Activated CD4-positive, CD25-positive, alpha-beta regulatory T cell treated with anti-CD3 and anti-CD28 coated beads, Interleukin-2, amount 50 U/mL, for 16 hours (primary cell): Measurements from ENCODE around the gene C4B.
"Not testable (repeated sequence)": the region's sequence is repeated elsewhere in the genome, so short reads cannot be mapped to it uniquely, and the experiment has no call there.

Experiments
- DNase-seq: peaks from one replicate; pipeline ENCODE4 v3.0.0-alpha.2; 2020; ENCODE audit warnings: low read depth, low spot score

Gene C4B

GRCh38 chr6:32050562-32050961 is 36.0 kb downstream of the C4B start:
- no peak for DNase-seq

- not testable (repeated sequence) for DNase-seq
Observed at GRCh38 chr6:32052626-32053025, 38.0 kb downstream of the C4B start.

GRCh38 chr6:32053314-32053713 is 38.7 kb downstream of the C4B start:
- DNase-seq: not testable (repeated sequence)

GRCh38 chr6:32055756-32056155 is 41.2 kb downstream of the C4B start:
- DNase-seq: not testable (repeated sequence)

- DNase-seq: no peak
Observed at GRCh38 chr6:32056254-32056653, 41.7 kb downstream of the C4B start.

GRCh38 chr6:32057966-32058365 is 43.4 kb downstream of the C4B start:
- no peak for DNase-seq

- DNase-seq: no peak
Observed at GRCh38 chr6:32058511-32058963, 43.9 kb downstream of the C4B start.

- DNase-seq: no peak
Observed at GRCh38 chr6:32060966-32061655, 46.5 kb downstream of the C4B start.

- no peak for DNase-seq
Observed at GRCh38 chr6:32064706-32065105, 50.1 kb downstream of the C4B start.

GRCh38 chr6:32067521-32067920 is 52.9 kb downstream of the C4B start:
- DNase-seq: not testable (repeated sequence)

- DNase-seq: not testable (repeated sequence)
Observed at GRCh38 chr6:32068315-32068714, 53.7 kb downstream of the C4B start.

- DNase-seq: no peak
Observed at GRCh38 chr6:32068867-32069266, 54.3 kb downstream of the C4B start.

- DNase-seq: no peak
Observed at GRCh38 chr6:32069460-32069859, 54.9 kb downstream of the C4B start.

GRCh38 chr6:32069878-32070515 is 55.4 kb downstream of the C4B start:
- DNase-seq: no peak

GRCh38 chr6:32070814-32071543 is 56.4 kb downstream of the C4B start:
- no peak for DNase-seq

- DNase-seq: no peak
Observed at GRCh38 chr6:32073101-32073500, 58.5 kb downstream of the C4B start.

- no peak for DNase-seq
Observed at GRCh38 chr6:32073613-32074012, 59.0 kb downstream of the C4B start.

GRCh38 chr6:32074996-32075532 is 60.5 kb downstream of the C4B start:
- DNase-seq: no peak

GRCh38 chr6:32075781-32076180 is 61.2 kb downstream of the C4B start:
- no peak for DNase-seq

- no peak for DNase-seq
Observed at GRCh38 chr6:32076321-32076809, 61.8 kb downstream of the C4B start.

- DNase-seq: no peak
Observed at GRCh38 chr6:32079566-32080290, 65.1 kb downstream of the C4B start.
